IMR-90 (cell line): Measurements from ENCODE around the gene DIPK1B.

ENCODE experiments used
- BHLHE40 ChIP-seq: fragments of 150-350 bp; IDR thresholded peaks from 2 replicates; pipeline ENCODE4 v1.6.1; 2016; ENCODE audit warnings: mild to moderate bottlenecking, low read depth, low read length
- CEBPB ChIP-seq: IDR thresholded peaks from 2 replicates; pipeline ENCODE4 v1.6.1; 2012; ENCODE audit warnings: low read depth, low read length, improper control_type of control experiment
- CTCF ChIP-seq: conservative IDR thresholded peaks from 2 replicates; pipeline ENCODE4 v1.5.1; 2012; ENCODE audit warnings: mild to moderate bottlenecking, low read depth, low read length, improper control_type of control experiment
- ELK1 ChIP-seq: fragments of 150-350 bp; IDR thresholded peaks from 2 replicates; pipeline ENCODE4 v1.6.1; 2016; ENCODE audit warnings: low read depth, mild to moderate bottlenecking, low read length, moderate library complexity, borderline replicate concordance
- MAFK ChIP-seq: IDR thresholded peaks from 2 replicates; pipeline ENCODE4 v1.6.1; 2012; ENCODE audit warnings: low read depth, low read length, improper control_type of control experiment
- MAZ ChIP-seq: IDR thresholded peaks from 2 replicates; pipeline ENCODE4 v1.6.1; 2012; ENCODE audit warnings: low read depth, mild to moderate bottlenecking, low read length, improper control_type of control experiment, moderate library complexity, borderline replicate concordance
- MXI1 ChIP-seq: IDR thresholded peaks from 2 replicates; pipeline ENCODE4 v1.6.1; 2012; ENCODE audit warnings: low read depth, mild to moderate bottlenecking, low read length, moderate library complexity, borderline replicate concordance
- POLR2A ChIP-seq: IDR thresholded peaks from 2 replicates; pipeline ENCODE4 v1.6.1; 2012; ENCODE audit warnings: mild to moderate bottlenecking, low read depth, low read length
- RAD21 ChIP-seq: IDR thresholded peaks from 2 replicates; pipeline ENCODE4 v1.6.1; 2012; ENCODE audit warnings: low read length, improper control_type of control experiment
- RCOR1 ChIP-seq: IDR thresholded peaks from 2 replicates; pipeline ENCODE4 v1.6.1; 2012; ENCODE audit warnings: mild to moderate bottlenecking, low read length, improper control_type of control experiment; ENCODE audit not compliant: insufficient replicate concordance
- RFX5 ChIP-seq: IDR thresholded peaks from 2 replicates; pipeline ENCODE4 v1.8.0; 2012; ENCODE audit warnings: low read depth, mild to moderate bottlenecking, low read length, moderate library complexity
- SMC3 ChIP-seq: fragments of 150-350 bp; IDR thresholded peaks from 2 replicates; pipeline ENCODE4 v1.6.1; 2016; ENCODE audit warnings: low read depth, mild to moderate bottlenecking, antibody characterized with exemption, low read length, moderate library complexity

- TF ChIP-seq RAD21 (no peak), CTCF (no peak), POLR2A (no peak), CEBPB (no peak), MXI1 (no peak), BHLHE40 (no peak), RFX5 (no peak), MAZ (no peak), SMC3 (no peak), MAFK (no peak), ELK1 (no peak), RCOR1 (no peak)
Measured at GRCh38 chr9:136739509-136739908, 27.1 kb downstream of the DIPK1B start.
